GM19025 (cell line): ENCODE measurements around the gene B4GALT5.

Source experiments
- ATAC-seq: cut with Tn5 transposase; IDR thresholded peaks from one replicate; pipeline ENCODE4 v1.9.1; 2021; ENCODE audit warnings: mild to moderate bottlenecking, low read depth, moderate library complexity; ENCODE audit not compliant: unreplicated experiment

The B4GALT5 gene

DNA sequence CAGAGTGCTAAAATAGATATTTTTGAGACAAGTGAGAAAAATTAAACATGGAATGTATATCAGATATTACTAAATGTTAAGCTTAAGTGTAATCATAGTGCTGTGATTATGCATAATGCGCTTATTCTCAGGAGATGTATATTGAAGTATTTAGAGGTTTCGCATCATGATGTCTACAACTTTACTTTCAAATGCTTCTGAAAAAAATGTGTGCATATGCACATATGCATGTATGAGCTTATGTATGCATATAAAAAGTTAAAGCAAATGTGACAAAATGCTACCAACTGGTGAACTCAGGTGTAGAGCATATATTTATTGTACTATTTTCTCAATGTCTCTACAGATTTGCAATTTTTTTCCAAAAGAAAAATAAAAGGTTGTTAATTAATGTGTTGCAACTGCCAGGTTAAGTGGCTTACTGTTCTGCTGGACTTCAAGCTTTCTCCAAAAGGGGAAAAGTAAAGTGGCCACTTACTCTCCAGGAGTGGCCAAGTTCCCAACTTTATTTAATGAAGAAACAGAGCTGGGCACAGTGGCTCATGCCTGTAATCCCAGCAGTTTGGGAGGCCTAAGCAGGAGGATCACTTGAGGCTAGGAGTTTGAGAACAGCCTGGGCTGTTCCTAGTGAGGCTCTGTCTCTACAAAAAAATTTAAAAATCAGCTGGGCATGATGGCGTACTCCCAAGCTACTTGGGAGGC is 48.9 kb downstream of the B4GALT5 start:
- no peak for ATAC-seq

DNA sequence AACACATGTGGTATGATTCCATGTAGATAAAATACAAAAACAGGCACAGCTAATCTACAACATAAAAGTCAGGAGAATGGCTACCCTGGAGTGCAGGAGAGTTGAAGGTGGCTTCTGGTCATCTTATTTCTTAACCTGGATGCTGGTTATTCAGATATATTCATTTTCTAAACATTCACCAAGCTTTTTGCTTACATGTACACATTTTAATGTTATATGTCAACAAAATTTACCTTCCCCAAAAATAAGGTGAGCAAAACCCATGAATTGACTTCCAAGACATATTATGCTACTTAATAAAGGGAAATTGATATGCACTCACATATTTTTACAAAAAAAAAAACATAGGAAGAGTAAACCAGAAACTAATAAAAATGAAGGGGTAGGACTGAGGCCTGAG is 50.6 kb downstream of the B4GALT5 start:
- no peak for ATAC-seq

DNA sequence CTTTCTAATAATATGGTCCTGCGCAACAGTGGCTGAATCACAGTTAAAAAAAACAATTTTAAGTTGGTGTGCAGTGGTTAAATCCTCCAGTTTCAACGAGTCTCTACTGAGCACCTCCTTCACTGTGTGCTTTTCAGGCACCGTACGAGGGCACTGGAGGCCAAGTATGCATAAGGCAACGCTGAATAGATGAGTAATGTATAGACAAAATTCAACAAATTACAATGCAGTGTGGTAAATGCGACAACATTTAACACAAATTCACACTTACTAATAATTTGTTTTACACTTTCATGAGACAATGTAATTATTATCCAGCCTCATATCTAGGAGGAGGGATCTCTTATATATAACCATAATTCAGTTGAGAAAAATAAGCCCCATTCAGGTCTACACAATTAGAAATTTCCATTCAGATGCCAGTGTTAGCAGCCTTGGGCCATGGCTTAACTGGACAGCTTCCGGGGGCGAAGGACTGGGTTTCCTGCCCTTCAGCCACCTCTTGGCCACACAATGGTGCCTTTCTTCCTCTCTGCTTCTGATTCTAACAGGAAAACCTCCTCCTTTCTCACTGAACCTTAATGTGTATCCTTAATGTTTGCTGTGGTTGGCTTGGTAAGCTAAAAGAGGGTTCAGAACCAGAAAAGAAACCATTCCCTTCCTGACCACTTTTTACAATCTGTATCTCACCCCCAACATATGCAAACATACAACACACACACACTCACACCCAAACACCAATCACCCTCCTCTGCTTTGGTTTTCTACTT is 51.9 kb downstream of the B4GALT5 start:
- ATAC-seq: no peak

- ATAC-seq: no peak
These were observed 52.8 kb downstream of the B4GALT5 start for GRCh38 chr20:49660912-49661311.

- ATAC-seq: no peak
These were observed 54.6 kb downstream of the B4GALT5 start for GRCh38 chr20:49659056-49659455.

DNA sequence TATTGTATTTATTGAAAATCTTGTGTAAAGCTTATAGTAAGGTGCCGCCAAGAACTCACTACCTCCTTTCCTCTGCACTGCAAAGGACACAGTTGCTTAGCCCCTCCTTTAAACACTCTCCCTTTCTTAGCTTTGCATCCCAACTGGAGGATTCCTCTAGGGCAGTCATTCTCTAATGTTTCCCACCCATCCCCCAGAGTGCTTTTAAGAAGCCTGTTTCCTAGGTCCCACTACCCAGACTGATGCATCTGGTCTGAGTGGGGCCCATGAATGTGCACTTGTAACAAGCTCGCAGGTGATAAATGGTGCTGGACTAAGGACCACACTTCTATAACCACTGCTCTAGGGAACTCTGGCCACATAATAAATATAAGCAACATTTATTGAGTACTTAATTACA is 55.2 kb downstream of the B4GALT5 start:
- no peak for ATAC-seq

GRCh38 chr20:49657118-49657901 is 56.4 kb downstream of the B4GALT5 start:
- ATAC-seq: no peak

- no peak for ATAC-seq
These were observed 57.4 kb downstream of the B4GALT5 start for GRCh38 chr20:49656304-49656703.

DNA sequence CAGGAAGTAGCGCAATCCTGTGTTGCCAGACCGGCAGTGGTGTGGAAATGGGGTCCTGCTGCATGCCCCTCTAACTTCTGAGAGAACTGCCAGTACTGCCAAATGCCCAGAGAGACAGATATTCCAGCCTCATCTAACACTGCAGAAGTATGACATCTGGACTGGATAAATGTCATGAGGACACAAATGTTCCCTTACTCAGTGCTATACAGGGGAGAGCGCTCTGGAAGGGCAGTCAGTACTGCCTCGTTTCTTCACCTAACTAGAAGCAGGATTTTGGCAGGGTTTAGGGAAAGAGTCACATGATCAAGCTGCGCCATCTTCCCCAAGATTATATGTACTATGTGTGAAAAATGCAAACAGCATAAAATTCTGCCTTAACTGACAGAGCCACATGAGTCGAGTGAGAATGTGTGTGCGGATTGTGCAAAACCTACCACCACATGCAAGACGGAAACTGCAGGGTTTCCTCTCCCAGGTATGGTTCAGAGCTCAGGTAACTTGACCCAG is 59.7 kb downstream of the B4GALT5 start:
- no peak for ATAC-seq

DNA sequence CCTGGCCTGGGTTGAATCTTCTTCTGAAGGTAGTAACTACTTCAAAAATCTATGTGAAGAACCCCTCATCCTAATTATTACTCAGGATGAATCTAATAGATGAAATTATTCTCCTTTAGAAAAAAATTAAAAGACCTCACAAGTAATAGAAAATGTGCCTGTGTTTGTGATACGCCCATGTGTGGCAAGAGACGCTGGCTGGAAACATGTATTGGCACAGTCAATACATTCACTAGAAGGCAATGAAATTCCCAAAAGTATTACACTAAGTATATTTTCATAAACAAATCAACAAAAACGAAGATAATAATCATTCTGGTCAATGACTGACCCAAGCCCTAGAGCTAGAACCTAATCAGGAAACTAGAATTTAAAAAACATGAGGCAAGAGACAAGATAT is 64.0 kb downstream of the B4GALT5 start:
- no peak for ATAC-seq

- ATAC-seq: no peak
These were observed 66.1 kb downstream of the B4GALT5 start for GRCh38 chr20:49647550-49647949.

DNA sequence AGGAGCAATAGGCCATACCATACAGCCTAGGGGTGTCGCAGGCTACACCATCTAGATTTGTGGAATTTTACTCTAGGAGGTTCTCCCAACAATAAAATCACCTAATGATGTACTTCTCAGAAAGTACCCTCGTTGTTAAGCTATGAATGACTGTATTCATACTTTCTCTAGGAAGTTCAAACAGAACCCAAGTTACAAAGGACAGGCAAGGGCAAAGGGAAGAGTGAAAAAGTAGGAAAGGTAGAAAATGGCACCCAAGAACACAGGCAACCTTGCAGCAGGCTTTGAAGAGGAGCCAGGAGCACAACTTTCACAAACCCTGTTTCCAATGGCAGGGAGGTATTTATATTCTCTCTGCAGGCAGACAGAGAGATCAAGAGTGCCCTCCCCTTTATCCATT is 67.2 kb downstream of the B4GALT5 start:
- no peak for ATAC-seq

DNA sequence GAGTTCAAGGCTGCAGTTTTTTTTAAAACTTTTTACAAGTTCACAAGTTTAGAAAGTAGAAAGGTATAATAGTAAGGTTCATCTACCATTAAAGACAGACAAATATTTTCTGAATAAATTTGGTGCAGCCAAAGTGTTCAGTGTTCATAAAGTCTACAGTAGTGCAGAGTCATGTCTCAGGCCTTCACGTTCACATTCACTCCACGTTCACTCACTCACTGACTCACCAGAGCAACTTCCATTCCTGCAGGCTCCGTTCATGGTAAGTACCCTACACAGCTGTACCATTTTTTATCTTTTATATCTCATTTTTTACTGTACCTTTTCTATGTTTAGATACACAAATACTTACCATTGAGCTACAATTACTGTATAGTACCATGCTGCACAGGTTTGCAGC is 67.6 kb downstream of the B4GALT5 start:
- ATAC-seq: no peak

DNA sequence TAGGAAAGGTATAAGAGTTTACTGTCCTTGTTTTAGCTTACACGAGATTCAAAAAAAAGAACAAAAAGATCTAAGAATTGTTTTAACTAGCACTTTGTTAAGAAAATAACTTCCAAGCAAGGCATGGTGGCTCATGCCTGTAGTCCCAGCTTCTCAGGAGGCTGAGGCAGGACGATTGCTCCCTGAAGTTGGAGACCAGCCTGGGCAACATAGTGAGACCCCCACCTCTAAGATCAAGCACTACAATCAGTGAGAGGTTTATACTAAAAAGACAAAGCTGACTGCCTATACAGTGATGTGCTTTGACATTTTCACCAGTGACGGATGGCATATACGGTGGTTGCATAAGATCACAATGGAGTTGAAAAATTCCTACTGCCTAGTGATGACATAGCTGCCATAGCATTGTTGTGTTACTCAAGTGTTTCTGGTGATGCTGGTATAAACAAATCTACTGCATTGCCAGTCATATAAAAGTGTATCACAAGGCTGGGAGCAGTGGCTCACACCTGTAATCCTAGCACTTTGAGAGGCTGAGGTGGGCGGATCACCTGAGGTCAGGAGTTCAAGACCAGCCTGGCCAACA is 68.6 kb downstream of the B4GALT5 start:
- no peak for ATAC-seq

GRCh38 chr20:49642816-49643215 is 70.9 kb downstream of the B4GALT5 start:
- no peak for ATAC-seq

DNA sequence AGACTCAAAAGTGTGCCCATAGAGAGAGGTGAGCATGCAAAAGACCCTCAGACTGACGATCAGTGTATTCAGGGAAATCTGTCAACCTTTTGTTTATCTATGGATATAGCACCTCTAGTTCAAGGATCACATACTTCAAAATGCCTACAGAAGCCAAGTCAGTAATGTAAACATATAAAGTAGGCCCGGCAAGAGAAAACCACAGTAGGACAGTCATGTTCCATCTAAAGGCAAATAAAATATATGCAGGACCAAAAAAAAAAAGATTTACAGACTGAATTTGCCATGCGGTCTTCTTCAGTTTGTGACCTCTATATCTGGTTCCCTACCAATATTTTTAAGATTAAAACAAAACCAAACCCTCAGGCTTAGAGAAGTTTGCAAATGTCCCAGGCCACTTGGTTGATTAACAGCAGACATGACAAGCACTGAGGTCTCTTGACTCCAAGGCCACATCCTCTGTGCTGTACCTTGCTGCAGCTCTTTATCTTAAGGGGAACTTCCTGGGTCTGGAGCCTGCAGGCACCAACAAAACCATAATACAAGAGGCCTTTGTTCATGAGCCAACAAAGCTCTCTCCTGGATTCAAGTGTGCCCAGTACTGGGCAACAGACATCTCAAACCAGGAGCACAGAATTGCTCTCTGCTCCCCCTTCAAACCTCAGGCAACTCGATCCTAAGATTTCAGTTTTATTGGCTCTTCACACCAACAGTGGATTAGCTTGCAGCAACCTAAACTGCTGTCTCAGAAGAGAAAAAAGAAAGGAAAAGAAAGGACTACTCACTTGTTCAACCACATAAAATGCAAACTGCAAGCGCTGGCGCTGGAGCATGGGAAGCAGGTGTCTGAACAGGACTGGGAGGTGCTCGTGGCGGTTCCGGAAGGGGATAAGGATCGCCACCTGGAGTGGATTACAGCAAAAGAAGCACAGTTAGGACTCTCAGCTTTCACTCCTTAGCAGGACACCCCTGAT is 71.7 kb downstream of the B4GALT5 start:
- ATAC-seq: no peak

DNA sequence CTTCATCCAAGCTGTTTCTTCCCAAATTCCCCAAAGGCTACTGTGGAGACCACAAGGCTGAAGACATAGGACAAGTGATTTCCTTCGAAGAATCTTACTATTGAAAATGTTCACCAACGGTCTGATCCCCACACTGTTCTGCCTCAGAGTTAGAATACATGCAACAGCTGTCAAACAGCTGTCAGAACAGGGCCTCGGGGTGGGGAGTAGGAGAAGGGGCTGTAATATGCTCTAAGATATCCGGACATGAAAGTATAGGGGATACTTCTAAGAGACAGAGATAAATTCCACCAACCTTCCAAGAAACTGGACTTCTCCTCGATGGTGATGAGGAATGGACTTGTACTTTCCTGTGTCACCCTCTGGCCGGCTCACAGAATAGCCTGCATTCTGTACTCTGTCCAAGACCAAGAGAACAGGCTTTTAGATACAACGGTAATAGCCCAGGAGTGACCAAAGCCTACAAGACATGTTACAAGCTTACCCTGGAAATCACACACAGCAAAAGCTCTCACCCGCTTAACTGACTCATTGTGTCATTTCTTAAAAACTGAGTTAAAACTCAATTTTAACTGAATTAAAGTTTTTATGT is 76.5 kb downstream of the B4GALT5 start:
- ATAC-seq: no peak

- no peak for ATAC-seq
These were observed 77.2 kb downstream of the B4GALT5 start for GRCh38 chr20:49636447-49636846.

DNA sequence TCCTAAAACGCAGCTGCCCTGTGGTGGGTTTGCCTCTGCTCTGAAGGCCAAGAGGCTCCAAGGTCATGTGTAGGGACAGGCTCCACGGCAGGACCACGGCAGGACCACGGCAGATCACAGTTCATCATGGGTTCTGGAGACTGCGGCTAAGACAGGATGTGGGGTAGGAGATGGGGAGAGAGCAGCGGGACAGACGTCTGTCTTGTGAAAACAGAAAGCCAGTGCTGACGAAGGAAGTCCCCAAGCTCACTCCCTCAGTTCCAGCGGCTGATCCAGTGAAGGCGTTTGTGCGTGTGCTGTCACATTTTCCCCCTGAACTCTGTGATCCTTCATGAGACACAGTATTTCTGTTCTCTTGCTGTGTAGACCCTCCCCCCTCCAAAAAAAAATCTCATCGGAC is 77.8 kb downstream of the B4GALT5 start:
- no peak for ATAC-seq
